NB4 (cell line): ENCODE data around the gene RCAN2.

Experiments used
- CTCF ChIP-seq: IDR thresholded peaks from one replicate; pipeline ENCODE4 v1.5.1; 2012; ENCODE audit warnings: low read depth, low read length
- POLR2A ChIP-seq: IDR thresholded peaks from 2 replicates; pipeline ENCODE4 v1.6.1; 2011; ENCODE audit warnings: mild to moderate bottlenecking; ENCODE audit not compliant: insufficient read length; ENCODE audit errors: extremely low read depth

GRCh38 chr6:46186583-46186982 is 304.7 kb downstream of the RCAN2 start:
- TF ChIP-seq POLR2A: no peak
- TF ChIP-seq CTCF: no peak
